Measurements from ENCODE around the gene MAPK9. TPM values are rescaled to one million over a fixed set of nuclear protein-coding genes. Genes with fewer than 3 reads are reported as not detected.
"Not testable (repeated sequence)": the region's sequence is repeated elsewhere in the genome, so short reads cannot be mapped to it uniquely, and the experiment has no call there.

MAPK9 gene
- total RNA-seq, 1 experiment from 2014 or later = 38.6 TPM

DNA sequence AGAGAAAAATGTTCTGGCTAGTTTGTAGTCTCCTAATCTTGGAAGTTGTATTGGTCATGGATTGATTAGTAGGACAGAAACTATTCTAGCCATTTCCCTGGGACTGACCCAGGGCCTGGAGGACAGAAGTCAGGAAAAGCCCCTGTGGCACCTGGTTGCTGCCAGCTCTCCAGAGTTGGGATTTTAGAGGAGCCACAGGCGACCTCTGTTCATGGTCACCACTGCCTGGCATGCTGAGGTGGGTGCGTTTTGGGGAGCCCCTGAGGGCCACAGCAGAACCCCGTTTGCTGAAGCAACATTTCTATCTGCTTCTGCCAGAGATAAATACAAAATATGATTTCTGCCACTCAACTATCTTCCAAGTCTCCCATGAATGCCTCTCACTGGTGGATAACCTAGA is 7.6 kb upstream of the MAPK9 start:
- Mint-ChIP-seq H3K4me1 (peaks cover 3 to 9% of the 10 kb centered on the region in 2 experiments; a peak in 2 of 4 replicates), H3K9me3 (no peaks in the 10 kb centered on the region; a peak in 1 of 5 replicates), H3K27ac (no peak overlapping the region; a peak in 1 of 7 replicates), H3K27me3 (ENCODE audit: low read depth) (no peaks in the 10 kb centered on the region), H3K4me3 (no peak overlapping the region), H3K36me3 (ENCODE audit: insufficient read depth in 1 of 3, low read depth in 3 of 3) (peaks cover 31 to 44% (median 41%) of the 10 kb centered on the region in 3 experiments)
- Histone ChIP-seq H3K4me2 (ENCODE audit: insufficient read depth, insufficient read length, low read length) (no peak overlapping the region), H3K27ac (ENCODE audit: insufficient read length, low read depth, low read length) (no peak overlapping the region), H2BK15ac (ENCODE audit: low read depth, low read length) (no peak overlapping the region), H3K27me3 (ENCODE audit: insufficient read depth, low read length) (no peaks in the 10 kb centered on the region), H3K23ac (ENCODE audit: insufficient read length, low read depth, low read length) (no peak overlapping the region), H3K79me1 (ENCODE audit: insufficient read depth, low read depth, low read length, poor library complexity, severe bottlenecking) (no peaks in the 10 kb centered on the region), H2BK5ac (ENCODE audit: insufficient read length, low read length) (no peak overlapping the region), H3K14ac (ENCODE audit: insufficient read depth, low read length) (no peak overlapping the region), H4K5ac (ENCODE audit: insufficient read length, low read depth, low read length) (no peak overlapping the region), H2BK12ac (ENCODE audit: insufficient read length, low read depth, low read length) (no peak overlapping the region), H2BK20ac (ENCODE audit: low read depth, low read length, poor library complexity, severe bottlenecking) (no peak overlapping the region), H3K56ac (ENCODE audit: insufficient read length, low read depth, low read length) (no peak overlapping the region), H4K20me1 (ENCODE audit: control insufficient read depth, insufficient read depth, insufficient read length) (no peaks in the 10 kb centered on the region), H3K4ac (ENCODE audit: low read depth, low read length) (no peak overlapping the region), H2AFZ (ENCODE audit: low read length) (no peak overlapping the region), H3K9ac (ENCODE audit: extremely low read depth, insufficient read length, low read length) (no peak overlapping the region), H2BK120ac (ENCODE audit: low read depth, low read length, poor library complexity, severe bottlenecking) (no peak overlapping the region), H3K23me2 (ENCODE audit: insufficient read length, low read depth, low read length, poor library complexity, severe bottlenecking) (no peaks in the 10 kb centered on the region), H4K8ac (replicated peaks; ENCODE audit: insufficient read length, low read depth, low read length) (no peak overlapping the region), H2AK5ac (ENCODE audit: insufficient read length, low read length) (no peak overlapping the region), H4K91ac (ENCODE audit: insufficient read length, low read depth, low read length) (no peak overlapping the region), H3K18ac (ENCODE audit: insufficient read length, low read depth, low read length) (no peak overlapping the region), H3K4me1 (ENCODE audit: insufficient read depth, low read length) (no peaks in the 10 kb centered on the region), H3T11ph (ENCODE audit: low read length) (no peak overlapping the region), H3K9me3 (ENCODE audit: control insufficient read depth, low read depth, low read length) (no peaks in the 10 kb centered on the region), H3K79me2 (ENCODE audit: insufficient read depth, low read length) (no peaks in the 10 kb centered on the region)
- no peak for DNase-seq
- no CpG with 5 or more reads among the region's 3 CpGs for WGBS (ENCODE audit: extremely low coverage, insufficient read length, low lambda C conversion rate)
- TF ChIP-seq, protein P1, sequence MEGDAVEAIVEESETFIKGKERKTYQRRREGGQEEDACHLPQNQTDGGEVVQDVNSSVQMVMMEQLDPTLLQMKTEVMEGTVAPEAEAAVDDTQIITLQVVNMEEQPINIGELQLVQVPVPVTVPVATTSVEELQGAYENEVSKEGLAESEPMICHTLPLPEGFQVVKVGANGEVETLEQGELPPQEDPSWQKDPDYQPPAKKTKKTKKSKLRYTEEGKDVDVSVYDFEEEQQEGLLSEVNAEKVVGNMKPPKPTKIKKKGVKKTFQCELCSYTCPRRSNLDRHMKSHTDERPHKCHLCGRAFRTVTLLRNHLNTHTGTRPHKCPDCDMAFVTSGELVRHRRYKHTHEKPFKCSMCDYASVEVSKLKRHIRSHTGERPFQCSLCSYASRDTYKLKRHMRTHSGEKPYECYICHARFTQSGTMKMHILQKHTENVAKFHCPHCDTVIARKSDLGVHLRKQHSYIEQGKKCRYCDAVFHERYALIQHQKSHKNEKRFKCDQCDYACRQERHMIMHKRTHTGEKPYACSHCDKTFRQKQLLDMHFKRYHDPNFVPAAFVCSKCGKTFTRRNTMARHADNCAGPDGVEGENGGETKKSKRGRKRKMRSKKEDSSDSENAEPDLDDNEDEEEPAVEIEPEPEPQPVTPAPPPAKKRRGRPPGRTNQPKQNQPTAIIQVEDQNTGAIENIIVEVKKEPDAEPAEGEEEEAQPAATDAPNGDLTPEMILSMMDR (conservative IDR thresholded peaks at IDR 0.05) = no peak

DNA sequence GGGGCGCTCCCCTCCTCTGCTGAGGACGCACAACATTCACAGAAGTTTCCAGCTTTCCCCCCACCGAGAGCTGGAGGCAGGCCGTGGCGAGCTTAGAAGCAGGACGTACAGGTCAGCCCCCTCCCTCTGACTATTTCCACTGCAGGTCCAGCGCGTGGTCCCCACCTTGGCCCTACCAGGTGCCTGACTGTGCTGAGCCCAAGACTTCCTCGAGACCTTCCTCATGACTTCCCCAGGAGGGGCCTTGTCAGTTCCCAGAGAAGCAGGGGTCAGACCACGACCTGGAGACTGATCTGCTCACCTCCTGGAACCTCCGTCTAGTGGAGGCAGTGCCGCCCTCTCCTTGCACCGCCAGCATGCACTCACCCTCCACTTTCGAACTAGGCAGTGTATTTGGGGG is 7.1 kb upstream of the MAPK9 start:
- H3K9ac ChIP-seq (ENCODE audit: extremely low read depth, insufficient read length, low read length); H2BK15ac ChIP-seq (ENCODE audit: low read depth, low read length); H2BK12ac ChIP-seq (ENCODE audit: insufficient read length, low read depth, low read length); H4K91ac ChIP-seq (ENCODE audit: insufficient read length, low read depth, low read length); H3K18ac ChIP-seq (ENCODE audit: insufficient read length, low read depth, low read length); H2BK5ac ChIP-seq (ENCODE audit: insufficient read length, low read length); H3K56ac ChIP-seq (ENCODE audit: insufficient read length, low read depth, low read length); H2AK5ac ChIP-seq (ENCODE audit: insufficient read length, low read length); H4K20me1 ChIP-seq (ENCODE audit: control insufficient read depth, insufficient read depth, insufficient read length); H3K9me3 Mint-ChIP-seq; H3K79me2 ChIP-seq (ENCODE audit: insufficient read depth, low read length); H3T11ph ChIP-seq (ENCODE audit: low read length); H3K27me3 ChIP-seq (ENCODE audit: insufficient read depth, low read length); H3K4me1 ChIP-seq (ENCODE audit: insufficient read depth, low read length); H2BK20ac ChIP-seq (ENCODE audit: low read depth, low read length, poor library complexity, severe bottlenecking); H3K4me2 ChIP-seq (ENCODE audit: insufficient read depth, insufficient read length, low read length); H3K9me3 ChIP-seq (ENCODE audit: control insufficient read depth, low read depth, low read length); H4K8ac ChIP-seq (replicated peaks; ENCODE audit: insufficient read length, low read depth, low read length); H3K79me1 ChIP-seq (ENCODE audit: insufficient read depth, low read depth, low read length, poor library complexity, severe bottlenecking); H3K4ac ChIP-seq (ENCODE audit: low read depth, low read length); H3K23me2 ChIP-seq (ENCODE audit: insufficient read length, low read depth, low read length, poor library complexity, severe bottlenecking); H2AFZ ChIP-seq (ENCODE audit: low read length); H2BK120ac ChIP-seq (ENCODE audit: low read depth, low read length, poor library complexity, severe bottlenecking); H3K14ac ChIP-seq (ENCODE audit: insufficient read depth, low read length); H3K23ac ChIP-seq (ENCODE audit: insufficient read length, low read depth, low read length); H4K5ac ChIP-seq (ENCODE audit: insufficient read length, low read depth, low read length); DNase-seq; H3K27ac ChIP-seq (ENCODE audit: insufficient read length, low read depth, low read length); H3K4me3 Mint-ChIP-seq; H3K27me3 Mint-ChIP-seq (ENCODE audit: low read depth): not testable (repeated sequence)
- Mint-ChIP-seq H3K4me1 (peaks cover 3 to 11% of the 10 kb centered on the region in 2 experiments; a peak in 2 of 4 replicates), H3K36me3 (ENCODE audit: insufficient read depth in 1 of 3, low read depth in 3 of 3) (peaks cover 31 to 44% (median 41%) of the 10 kb centered on the region in 3 experiments), H3K27ac (peak overlapping the region in 1 of 3 experiments; percentile 80; a peak in 2 of 7 replicates)
- WGBS (ENCODE audit: extremely low coverage, insufficient read length, low lambda C conversion rate) = no CpG with 5 or more reads among the region's 14 CpGs

Measured in H9 (cell line).